ENCODE data around the gene NPLOC4.

The NPLOC4 gene

GRCh38 chr17:81570964-81571363, 65.9 kb downstream of the NPLOC4 start:
- no peak for DNase-seq (ENCODE audit: low read depth)
- TF ChIP-seq CTCF (IDR thresholded peaks at IDR 0.05; ENCODE audit: control insufficient read depth, extremely low read depth, insufficient read depth) = no peak
- H3K4me3 ChIP-seq (ENCODE audit: low read depth, low read length) = no peak overlapping the region

GRCh38 chr17:81569986-81570514, 66.9 kb downstream of the NPLOC4 start:
- TF ChIP-seq CTCF (IDR thresholded peaks at IDR 0.05; ENCODE audit: control insufficient read depth, extremely low read depth, insufficient read depth) = no peak
- no peak for DNase-seq (ENCODE audit: low read depth)
- H3K4me3 ChIP-seq (ENCODE audit: low read depth, low read length) = no peak overlapping the region

DNA sequence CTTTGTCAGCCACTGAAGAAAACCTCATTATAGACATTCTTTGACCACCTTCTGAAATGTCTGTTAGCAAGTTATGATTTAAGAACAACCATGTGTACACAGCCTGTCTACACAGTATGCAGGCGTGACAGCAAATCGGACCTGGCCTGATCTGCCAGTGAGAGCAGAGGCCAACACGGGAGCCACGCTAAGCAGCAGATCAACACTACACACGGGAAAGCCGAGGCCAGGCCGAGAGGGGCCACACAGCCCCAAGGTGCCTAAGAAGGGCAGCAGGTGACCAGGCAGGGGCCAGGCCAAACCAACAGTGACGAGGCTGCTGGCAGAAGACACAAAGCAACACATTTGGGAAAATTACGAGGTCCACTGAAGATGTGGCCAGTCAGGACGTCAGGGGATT, 68.5 kb downstream of the NPLOC4 start:
- no peak overlapping the region for H3K4me3 ChIP-seq (ENCODE audit: low read depth, low read length)
- no peak for TF ChIP-seq CTCF (IDR thresholded peaks at IDR 0.05; ENCODE audit: control insufficient read depth, extremely low read depth, insufficient read depth)
- no peak for DNase-seq (ENCODE audit: low read depth)

GRCh38 chr17:81567191-81567590, 69.7 kb downstream of the NPLOC4 start:
- TF ChIP-seq CTCF (IDR thresholded peaks at IDR 0.05; ENCODE audit: control insufficient read depth, extremely low read depth, insufficient read depth) = no peak
- no peak for DNase-seq (ENCODE audit: low read depth)
- H3K4me3 ChIP-seq (ENCODE audit: low read depth, low read length) = peak overlapping the region; percentile 35

DNA sequence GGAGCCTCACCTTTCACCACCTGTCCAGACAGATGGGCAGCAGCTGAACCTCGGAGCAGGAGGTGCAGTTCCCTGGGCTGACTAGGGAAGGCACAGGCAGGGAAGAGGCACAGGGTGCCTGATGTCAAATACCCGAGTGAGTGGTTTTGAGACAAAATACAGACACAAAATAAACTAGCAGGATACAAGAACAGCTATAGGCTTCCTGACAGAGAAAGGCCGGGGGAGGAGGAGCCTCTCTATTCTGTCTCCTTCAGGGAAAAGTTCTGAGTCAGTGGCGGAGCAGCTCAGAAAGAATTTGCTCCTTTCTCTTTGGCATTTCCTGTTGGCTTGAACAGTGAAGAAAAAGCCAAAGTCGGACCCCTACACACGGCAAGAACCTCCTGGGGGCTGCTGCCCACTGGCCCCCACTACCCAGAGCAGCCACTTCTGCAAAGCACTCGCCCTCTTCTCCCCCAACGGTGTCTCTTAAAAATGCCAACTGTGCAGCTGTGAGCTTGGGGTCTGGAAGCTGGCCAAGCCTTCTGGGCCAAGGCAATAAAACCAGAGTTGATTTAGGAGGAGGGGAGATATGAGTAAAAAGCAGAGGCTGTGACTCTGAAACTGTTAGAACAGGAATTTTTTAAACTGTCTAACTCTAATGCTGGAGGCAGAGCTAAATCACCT, 70.3 kb downstream of the NPLOC4 start:
- peak; percentile 84 for DNase-seq (ENCODE audit: low read depth)
- no peak for TF ChIP-seq CTCF (IDR thresholded peaks at IDR 0.05; ENCODE audit: control insufficient read depth, extremely low read depth, insufficient read depth)
- peak overlapping the region; percentile 35 for H3K4me3 ChIP-seq (ENCODE audit: low read depth, low read length)

GRCh38 chr17:81565231-81565630, 71.7 kb downstream of the NPLOC4 start:
- no peak overlapping the region for H3K4me3 ChIP-seq (ENCODE audit: low read depth, low read length)
- TF ChIP-seq CTCF (IDR thresholded peaks at IDR 0.05; ENCODE audit: control insufficient read depth, extremely low read depth, insufficient read depth) = no peak

GRCh38 chr17:81564778-81565177, 72.1 kb downstream of the NPLOC4 start:
- H3K4me3 ChIP-seq (ENCODE audit: low read depth, low read length) = no peak overlapping the region
- TF ChIP-seq CTCF (IDR thresholded peaks at IDR 0.05; ENCODE audit: control insufficient read depth, extremely low read depth, insufficient read depth) = no peak
- DNase-seq (ENCODE audit: low read depth) = no peak

More at GRCh38 chr17:81565231-81565630, 71.7 kb downstream of the NPLOC4 start:
- no peak for DNase-seq (ENCODE audit: low read depth)
